Naive thymus-derived CD4-positive, alpha-beta T cell (primary cell): Measurements from ENCODE around the gene CLOCK. TPM values are rescaled to one million over a fixed set of nuclear protein-coding genes. Genes with fewer than 3 reads are reported as not detected.

Source experiments
- ATAC-seq: fragments of 150-1000 bp; cut with Tn5 transposase; 2 replicates; pipeline ENCODE4 v1.10.0; 2021; ENCODE audit warnings: mild to moderate bottlenecking, moderate library complexity
- CTCF ChIA-PET: fragments of 350-600 bp; sonication (Branson Sonifier 250); formaldehyde crosslinking; loops from one replicate; lab custom pipeline; 2021; ENCODE audit warnings: antibody characterized with exemption; lab: Charles Lee
- POLR2A ChIA-PET: fragments of 350-600 bp; sonication (Branson Sonifier 250); formaldehyde crosslinking; loops from one replicate; lab custom pipeline; 2021; ENCODE audit warnings: antibody characterized with exemption, inconsistent platforms; lab: Charles Lee
- DNase-seq, 9 donors: peaks; one replicate each; pipeline versions ENCODE4 v3.0.0 to v3.0.0-alpha.2; 2020 to 2022; ENCODE audit warnings: mixed read lengths in 1 of 9
- H3K27ac ChIP-seq: one replicate; pipeline ENCODE4 v1.7.0; 2013; ENCODE audit warnings: mild to moderate bottlenecking, low read depth, low read length, moderate library complexity
- H3K27me3 ChIP-seq, 2 donors: one replicate each; pipeline ENCODE4 v1.7.0; 2013; ENCODE audit warnings: low read length in 2 of 2, mild to moderate bottlenecking in 2 of 2, moderate library complexity in 2 of 2; ENCODE audit not compliant: control insufficient read depth in 2 of 2, insufficient read depth in 2 of 2
- H3K36me3 ChIP-seq, 3 experiments: 1 replicate in 2 of 3; 2 replicates in 1 of 3; pipeline ENCODE4 v1.7.0; 2013; ENCODE audit warnings: low read length in 3 of 3, mild to moderate bottlenecking in 3 of 3, moderate library complexity in 1 of 3; ENCODE audit not compliant: insufficient read depth in 3 of 3, control insufficient read depth in 2 of 3
- H3K4me1 ChIP-seq, 2 donors: one replicate each; pipeline ENCODE4 v1.7.0; 2013; ENCODE audit warnings: low read length in 2 of 2, mild to moderate bottlenecking in 2 of 2, moderate library complexity in 1 of 2; ENCODE audit not compliant: control insufficient read depth in 2 of 2, insufficient read depth in 2 of 2
- H3K4me3 ChIP-seq: 2 replicates; pipeline ENCODE4 v1.7.0; 2013; ENCODE audit warnings: mild to moderate bottlenecking, low read length
- H3K9me3 ChIP-seq, 3 experiments: 1 replicate in 2 of 3; 2 replicates in 1 of 3; pipeline ENCODE4 v1.7.0; 2013; ENCODE audit warnings: low read length in 3 of 3; ENCODE audit not compliant: control insufficient read depth in 2 of 3
- H3K27ac Mint-ChIP-seq, 9 donors: one replicate each; pipeline ENCODE4 v1.8.0; 2020 to 2022; ENCODE audit warnings: mixed read lengths in 9 of 9, mild to moderate bottlenecking in 8 of 9, moderate library complexity in 5 of 9, inconsistent platforms in 2 of 9
- H3K27me3 Mint-ChIP-seq, 5 donors: one replicate each; pipeline ENCODE4 v1.8.0; 2021 to 2022; ENCODE audit warnings: mixed read lengths in 5 of 5, mild to moderate bottlenecking in 1 of 5
- H3K36me3 Mint-ChIP-seq, 5 donors: one replicate each; pipeline ENCODE4 v1.8.0; 2020 to 2022; ENCODE audit warnings: mixed read lengths in 5 of 5, mild to moderate bottlenecking in 3 of 5, inconsistent platforms in 1 of 5
- H3K4me1 Mint-ChIP-seq, 7 donors: one replicate each; pipeline ENCODE4 v1.8.0; 2020 to 2022; ENCODE audit warnings: mixed read lengths in 7 of 7, mild to moderate bottlenecking in 3 of 7, inconsistent platforms in 1 of 7
- H3K4me3 Mint-ChIP-seq, 10 donors: one replicate each; pipeline ENCODE4 v1.8.0; 2020 to 2022; ENCODE audit warnings: mild to moderate bottlenecking in 10 of 10, mixed read lengths in 10 of 10, moderate library complexity in 6 of 10, inconsistent platforms in 2 of 10
- H3K9me3 Mint-ChIP-seq, 11 donors: one replicate each; pipeline ENCODE4 v1.8.0; 2020 to 2022; ENCODE audit warnings: mixed read lengths in 11 of 11, mild to moderate bottlenecking in 4 of 11, inconsistent platforms in 1 of 11, moderate library complexity in 1 of 11
- intact Hi-C, 2 donors: fragments of 100-400 bp; cut with micrococcal nuclease; formaldehyde crosslinking; loops; one replicate each; pipeline ENCODE4 v1.15.1; 2023
- polyA plus RNA-seq, 2 donors: library from polyadenylated mRNA; unstranded; fragments of 300-500 nt; fragmentation: Illumina TruSeq; gene quantifications; one replicate each; pipeline ENCODE4 v1.2.3, GENCODE V29; 2021
- total RNA-seq, 6 experiments: library from RNA in 5 of 6; stranded (reverse) in 5 of 6; gene quantifications; 1 replicate in 5 of 6; 2 replicates in 1 of 6; pipeline ENCODE4 v1.2.3 and lab custom pipeline; 2021 to 2026

Gene CLOCK
- total and polyA plus RNA-seq, 7 experiments from 2014 or later, result 4.6 to 12.6 (median 8.6) TPM

DNA sequence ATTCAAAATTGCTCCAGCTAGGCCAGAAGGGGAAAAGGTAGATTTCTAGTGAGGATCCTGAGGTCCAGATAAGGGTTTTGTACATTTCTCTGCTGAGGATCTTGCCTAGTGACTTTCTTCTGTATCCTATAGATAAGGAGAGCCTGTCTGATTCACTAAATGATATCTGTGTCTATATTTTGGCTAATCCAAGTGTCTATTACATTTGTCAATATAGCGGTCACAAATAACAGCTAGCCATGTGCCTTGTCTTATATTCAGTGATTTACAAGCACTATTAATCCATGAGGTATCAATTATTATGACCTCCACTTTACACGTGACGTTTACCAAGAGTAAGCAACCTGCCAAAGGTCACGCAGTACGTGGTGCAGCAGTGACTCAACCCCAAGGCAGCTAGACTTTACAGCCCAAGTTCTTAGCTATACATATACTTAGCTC is 109.3 kb downstream of the CLOCK start:
- peaks cover 8 to 20% (median 12%) of the 10 kb centered on the region in 7 donors for H3K4me1 Mint-ChIP-seq
- H3K4me3 ChIP-seq, result no peak overlapping the region
- H3K36me3 ChIP-seq, result peaks cover 0 to 11% (median 10%) of the 10 kb centered on the region in 3 experiments
- H3K36me3 Mint-ChIP-seq, result peaks cover 0 to 44% (median 17%) of the 10 kb centered on the region in 5 donors
- H3K27ac ChIP-seq, result no peak overlapping the region
- CTCF ChIA-PET, result interaction anchor here (1.0 to 1.1 kb wide), 2 partner anchors 11 to 20 kb away, joined by 3 to 4 read pairs; no protein-coding TSS in a partner anchor
- H3K27me3 ChIP-seq, result no peaks in the 10 kb centered on the region
- POLR2A ChIA-PET, result interaction anchor here (0.6 to 1.2 kb wide), 2 partner anchors 17 to 512 kb away, joined by 3 read pairs; partner anchors contain the start of gene CEP135
- H3K4me3 Mint-ChIP-seq, result no peak overlapping the region
- H3K27ac Mint-ChIP-seq, result peak overlapping the region in 4 of 9 donors; percentile 31 to 60 (median 38)
- intact Hi-C loops, result loop anchor here (5.0 kb wide), 1 partner anchor 40 kb away; the partner anchor contains the start of gene TMEM165 (in 2 of the 2)
- peaks cover 0 to 6% of the 10 kb centered on the region in 2 donors for H3K4me1 ChIP-seq
- H3K9me3 Mint-ChIP-seq, result no peaks in the 10 kb centered on the region
- no peak for ATAC-seq
- no peaks in the 10 kb centered on the region for H3K27me3 Mint-ChIP-seq
- no peak for DNase-seq
- no peaks in the 10 kb centered on the region for H3K9me3 ChIP-seq

DNA sequence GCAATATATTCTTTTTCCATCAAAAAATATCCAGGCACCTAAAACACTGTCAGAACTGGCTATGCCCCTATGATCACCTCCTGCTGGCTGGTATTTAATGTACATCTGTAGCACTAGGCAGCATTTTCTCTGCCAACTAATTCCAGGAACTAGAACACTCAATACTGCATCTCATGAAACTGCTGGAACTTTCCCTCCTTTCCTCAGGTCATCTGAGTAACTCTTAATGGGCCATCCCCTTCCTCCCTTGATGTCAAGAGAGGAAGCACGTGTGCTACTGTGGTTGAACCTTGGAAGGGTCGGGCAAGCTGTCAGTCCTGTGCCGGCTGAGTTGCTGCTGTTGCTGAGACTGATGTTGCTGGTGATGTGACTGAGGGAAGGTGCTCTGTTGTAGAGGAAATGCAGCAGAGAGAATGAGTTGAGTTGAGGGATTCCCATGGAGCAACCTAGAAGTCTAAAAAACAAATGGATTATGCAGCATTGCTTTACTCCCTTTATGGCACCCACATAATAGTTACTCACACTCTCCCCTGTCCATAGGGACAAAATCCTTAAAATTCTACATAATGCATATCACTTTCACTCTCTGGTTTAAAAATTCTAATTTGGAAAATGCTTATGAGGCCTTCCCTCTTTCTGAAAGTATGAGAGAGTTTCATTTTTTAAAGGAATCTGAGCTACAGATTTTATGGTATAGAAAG is 111.4 kb downstream of the CLOCK start:
- Mint-ChIP-seq H3K27ac (peak overlapping the region in 7 of 9 donors; percentile 5 to 83 (median 69)), H3K4me1 (peaks cover 5 to 17% (median 12%) of the 10 kb centered on the region in 7 donors), H3K27me3 (no peaks in the 10 kb centered on the region), H3K4me3 (peak overlapping the region in 1 of 10 donors; percentile 62), H3K9me3 (no peaks in the 10 kb centered on the region), H3K36me3 (peaks cover 0 to 46% (median 13%) of the 10 kb centered on the region in 5 donors)
- ATAC-seq (peak; percentile 49), DNase-seq (peak in 1 of 9 donors; percentile 4)
- Histone ChIP-seq H3K27me3 (no peaks in the 10 kb centered on the region), H3K4me3 (no peak overlapping the region), H3K4me1 (peaks cover 0 to 6% of the 10 kb centered on the region in 2 donors), H3K27ac (no peak overlapping the region), H3K9me3 (no peaks in the 10 kb centered on the region), H3K36me3 (peaks cover 0 to 16% (median 10%) of the 10 kb centered on the region in 3 experiments)
- intact Hi-C loops, result loop anchor here (5.0 kb wide), 1 partner anchor 38 kb away; the partner anchor contains the start of gene TMEM165 (in 2 of the 2)
- ChIA-PET CTCF (no interaction called here), POLR2A (interaction anchor here (0.6 to 1.3 kb wide), 2 partner anchors 12 to 25 kb away, joined by 3 to 4 read pairs; no protein-coding TSS in a partner anchor)

- Histone ChIP-seq H3K4me1 (peaks cover 0 to 6% of the 10 kb centered on the region in 2 donors), H3K27ac (no peak overlapping the region), H3K4me3 (no peak overlapping the region), H3K9me3 (no peaks in the 10 kb centered on the region), H3K27me3 (no peaks in the 10 kb centered on the region), H3K36me3 (peaks cover 0 to 16% (median 13%) of the 10 kb centered on the region in 3 experiments)
- H3K9me3 Mint-ChIP-seq, result no peaks in the 10 kb centered on the region
- peaks cover 0 to 30% (median 13%) of the 10 kb centered on the region in 5 donors for H3K36me3 Mint-ChIP-seq
- H3K27me3 Mint-ChIP-seq, result no peaks in the 10 kb centered on the region
- ATAC-seq, result no peak
- DNase-seq, result no peak
- POLR2A ChIA-PET, result interaction anchor here (0.6 to 0.7 kb wide), 3 partner anchors 20 to 45 kb away, joined by 3 to 4 read pairs (median 3); no protein-coding TSS in a partner anchor
- H3K27ac Mint-ChIP-seq, result peak overlapping the region in 5 of 9 donors; percentile 7 to 65 (median 29)
- no peak overlapping the region for H3K4me3 Mint-ChIP-seq
- intact Hi-C loops, result no loop called here
- CTCF ChIA-PET, result interaction anchor here (1.1 kb wide), 1 partner anchor 77 kb away, joined by 3 read pairs; no protein-coding TSS in a partner anchor
- peaks cover 4 to 19% (median 12%) of the 10 kb centered on the region in 7 donors for H3K4me1 Mint-ChIP-seq
These were observed 114.9 kb downstream of the CLOCK start for GRCh38 chr4:55431710-55432336.

GRCh38 chr4:55424791-55425190 is 121.9 kb downstream of the CLOCK start:
- Histone ChIP-seq H3K4me3 (no peak overlapping the region), H3K4me1 (no peaks in the 10 kb centered on the region), H3K9me3 (no peaks in the 10 kb centered on the region), H3K27ac (no peak overlapping the region), H3K36me3 (peaks cover 7 to 43% (median 9%) of the 10 kb centered on the region in 3 experiments), H3K27me3 (no peaks in the 10 kb centered on the region)
- ATAC-seq (no peak), DNase-seq (no peak)
- Mint-ChIP-seq H3K4me1 (peaks cover 0 to 15% (median 4%) of the 10 kb centered on the region in 7 donors), H3K27ac (peak overlapping the region in 4 of 9 donors; percentile 31 to 74 (median 68)), H3K4me3 (no peak overlapping the region), H3K36me3 (peaks cover 14 to 38% (median 27%) of the 10 kb centered on the region in 5 donors), H3K9me3 (no peaks in the 10 kb centered on the region), H3K27me3 (no peaks in the 10 kb centered on the region)
- ChIA-PET POLR2A (no interaction called here), CTCF (no interaction called here)
- intact Hi-C loops, result no loop called here

DNA sequence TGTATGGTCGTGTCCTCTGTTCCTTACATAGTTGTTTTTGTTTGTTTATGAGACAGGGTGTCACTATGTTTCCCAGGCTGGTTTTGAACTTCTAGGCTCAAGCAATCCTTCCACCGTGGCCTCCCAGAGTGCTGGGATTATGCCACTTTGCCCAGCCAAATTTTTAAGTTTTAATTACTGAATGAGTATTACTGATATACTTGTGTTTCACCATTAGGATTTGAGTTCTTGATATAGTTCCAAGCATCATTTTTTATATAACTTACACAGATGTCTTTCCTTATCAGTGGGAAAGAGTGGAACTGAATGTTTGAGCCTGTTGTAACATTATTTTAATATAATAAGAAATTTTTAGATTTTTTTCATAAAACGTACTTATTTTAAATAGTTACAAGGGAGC is 130.5 kb downstream of the CLOCK start:
- H3K4me1 ChIP-seq, result no peaks in the 10 kb centered on the region
- intact Hi-C loops, result no loop called here
- Mint-ChIP-seq H3K36me3 (peaks cover 7 to 28% (median 13%) of the 10 kb centered on the region in 5 donors), H3K27ac (no peak overlapping the region), H3K27me3 (no peaks in the 10 kb centered on the region), H3K4me3 (no peak overlapping the region), H3K4me1 (peaks cover 0 to 9% (median 4%) of the 10 kb centered on the region in 7 donors), H3K9me3 (no peaks in the 10 kb centered on the region)
- ChIA-PET POLR2A (no interaction called here), CTCF (interaction anchor here (1.6 kb wide), 1 partner anchor 138 kb away, joined by 4 read pairs; no protein-coding TSS in a partner anchor)
- H3K36me3 ChIP-seq, result peaks cover 5 to 31% (median 11%) of the 10 kb centered on the region in 3 experiments
- no peak overlapping the region for H3K27ac ChIP-seq
- ATAC-seq, result no peak
- H3K9me3 ChIP-seq, result no peaks in the 10 kb centered on the region
- no peak for DNase-seq
- no peak overlapping the region for H3K4me3 ChIP-seq
- no peaks in the 10 kb centered on the region for H3K27me3 ChIP-seq

GRCh38 chr4:55411621-55412020 is 135.1 kb downstream of the CLOCK start:
- peaks cover 16 to 40% (median 27%) of the 10 kb centered on the region in 7 donors for H3K4me1 Mint-ChIP-seq
- Histone ChIP-seq H3K27ac (no peak overlapping the region), H3K4me3 (no peak overlapping the region), H3K36me3 (peaks cover 2 to 9% (median 5%) of the 10 kb centered on the region in 3 experiments), H3K27me3 (no peaks in the 10 kb centered on the region), H3K9me3 (no peaks in the 10 kb centered on the region), H3K4me1 (peaks cover 0 to 4% of the 10 kb centered on the region in 2 donors)
- H3K36me3 Mint-ChIP-seq, result peaks cover 1 to 21% (median 3%) of the 10 kb centered on the region in 5 donors
- ATAC-seq, result no peak
- no peaks in the 10 kb centered on the region for H3K27me3 Mint-ChIP-seq
- CTCF ChIA-PET, result no interaction called here
- no peak for DNase-seq
- POLR2A ChIA-PET, result interaction anchor here (0.6 kb wide), 1 partner anchor 20 kb away, joined by 3 read pairs; no protein-coding TSS in a partner anchor
- no peak overlapping the region for H3K4me3 Mint-ChIP-seq
- intact Hi-C loops, result loop anchor here in 1 of 2 donors (2.0 kb wide), 1 partner anchor 13 kb away; no protein-coding TSS in a partner anchor
- H3K9me3 Mint-ChIP-seq, result peaks cover 0 to 2% (median 0%) of the 10 kb centered on the region in 11 donors
- H3K27ac Mint-ChIP-seq, result peak overlapping the region in 2 of 9 donors; percentile 28 to 32
